Urothelium cell line (cell line): ENCODE results near the gene CCDC83.
"Not testable (repeated sequence)": the region's sequence is repeated elsewhere in the genome, so short reads cannot be mapped to it uniquely, and the experiment has no call there.

Experiments used
- DNase-seq: peaks from one replicate; pipeline ENCODE4 v3.0.0; 2011; ENCODE audit warnings: low spot score, mixed read lengths
- FAIRE-seq: peaks from 2 replicates; lab custom pipeline; 2011; peaks lifted over from hg19 to GRCh38; lab: Jason Lieb, UNC

The CCDC83 gene

DNA sequence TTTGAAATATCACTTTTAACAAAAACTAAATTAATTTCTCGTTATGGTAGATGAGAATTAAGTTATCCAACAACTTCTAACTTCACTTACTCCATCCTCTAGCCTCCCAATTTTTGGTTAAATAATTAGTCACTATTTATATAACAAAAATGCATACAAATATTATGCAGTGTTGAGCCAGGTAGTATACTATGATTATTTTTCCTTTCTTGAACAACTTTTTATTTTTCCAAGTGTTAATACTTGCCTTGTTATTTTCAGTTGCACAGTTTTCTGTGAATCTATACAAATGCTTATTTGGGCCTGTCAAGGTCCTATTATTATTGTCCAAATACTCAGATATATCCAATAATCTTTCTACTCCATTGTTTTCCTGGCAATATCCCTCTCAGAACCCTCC is 19.9 kb upstream of the CCDC83 start:
- FAIRE-seq (no peak), DNase-seq (no peak)

DNA sequence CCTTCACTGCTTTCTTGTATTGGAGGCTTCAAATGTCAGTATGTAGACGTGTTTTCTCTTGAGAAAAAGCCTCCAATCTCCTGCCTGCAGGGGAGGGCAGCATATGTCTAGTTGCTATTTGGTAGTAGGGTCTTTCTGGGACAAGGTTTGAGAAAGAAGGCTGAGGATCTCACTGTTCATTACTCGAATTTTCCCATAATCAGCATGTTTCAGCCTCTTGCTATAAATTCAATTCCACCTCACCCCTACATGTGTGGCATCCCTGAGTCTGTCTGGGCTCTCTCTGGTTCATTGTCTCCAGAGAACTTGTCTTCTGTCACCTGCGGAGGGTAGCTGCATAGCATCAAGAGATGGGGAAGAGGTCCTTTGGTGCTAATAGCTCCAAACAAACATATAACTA is 19.5 kb upstream of the CCDC83 start:
- no peak for DNase-seq
- no peak for FAIRE-seq

DNA sequence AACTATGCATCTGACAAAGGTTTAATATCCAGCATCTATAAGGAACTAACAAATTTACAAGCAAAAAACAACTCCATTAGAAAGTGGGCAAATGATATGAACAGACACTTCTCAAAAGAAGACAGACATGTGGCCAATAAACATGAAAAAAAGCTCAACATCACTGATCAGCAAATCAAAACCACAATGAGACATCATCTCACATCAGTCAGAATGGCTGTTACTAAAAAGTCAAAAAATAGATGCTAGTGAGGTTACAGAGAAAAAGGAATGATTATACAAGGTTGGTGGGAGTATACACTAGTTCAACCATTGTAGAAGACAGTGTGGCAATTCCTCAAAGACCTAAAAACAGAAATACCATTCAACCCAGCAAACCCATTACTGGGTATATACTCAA is 14.3 kb upstream of the CCDC83 start:
- not testable (repeated sequence) for DNase-seq, FAIRE-seq

DNA sequence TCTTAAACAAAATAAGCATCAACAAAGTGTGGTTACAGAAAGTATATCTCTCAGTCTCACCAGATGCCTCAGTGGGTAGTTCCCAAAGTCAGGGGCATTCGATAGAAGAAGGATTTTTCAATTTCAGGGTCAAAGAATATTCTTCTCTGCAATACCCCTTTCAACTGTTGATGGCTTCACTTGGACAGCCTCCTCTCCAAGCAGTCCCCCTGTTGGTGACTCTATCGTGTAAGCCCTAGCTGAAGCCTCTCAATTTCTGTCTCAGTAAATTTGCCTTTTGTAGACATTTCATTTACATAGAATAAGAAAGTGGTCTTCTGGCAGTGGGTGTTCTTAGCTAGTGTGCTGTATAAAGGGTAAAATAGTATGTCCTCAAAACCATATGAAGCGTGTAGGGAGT is 11.3 kb upstream of the CCDC83 start:
- FAIRE-seq, result no peak
- no peak for DNase-seq

DNA sequence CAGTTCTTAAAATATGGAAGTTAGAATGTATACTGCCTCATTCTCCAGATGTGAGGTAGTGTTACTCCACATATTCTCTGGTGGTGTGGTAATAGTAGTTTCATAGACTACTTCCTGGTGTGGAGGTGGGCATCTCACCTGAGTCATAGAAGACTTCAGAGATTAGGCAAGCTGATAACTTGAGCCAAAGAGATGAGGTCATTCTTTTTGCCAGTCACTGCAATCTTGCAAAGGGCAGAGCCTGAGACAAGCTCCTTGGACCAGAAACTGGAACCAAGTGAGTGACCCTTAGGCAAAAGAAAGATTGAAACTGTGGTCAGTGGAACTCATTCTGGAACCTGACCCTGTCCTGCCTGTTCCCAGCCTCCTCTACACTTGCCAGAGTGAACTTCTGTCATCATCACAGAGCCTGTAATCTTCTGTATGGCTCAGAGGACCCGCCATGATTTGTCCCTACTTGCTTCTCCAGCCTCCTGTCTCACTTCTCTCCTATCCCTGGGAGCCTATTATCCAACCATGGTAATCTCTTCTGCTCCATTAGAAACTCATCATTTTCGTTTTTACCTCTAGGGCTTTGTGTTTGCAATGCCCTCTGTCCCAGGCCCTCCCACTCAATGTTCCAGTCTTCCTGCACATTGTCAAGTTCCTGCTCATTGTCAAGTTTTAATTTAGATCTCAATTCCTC is 10.6 kb upstream of the CCDC83 start:
- FAIRE-seq (no peak), DNase-seq (peak; percentile 66)

DNA sequence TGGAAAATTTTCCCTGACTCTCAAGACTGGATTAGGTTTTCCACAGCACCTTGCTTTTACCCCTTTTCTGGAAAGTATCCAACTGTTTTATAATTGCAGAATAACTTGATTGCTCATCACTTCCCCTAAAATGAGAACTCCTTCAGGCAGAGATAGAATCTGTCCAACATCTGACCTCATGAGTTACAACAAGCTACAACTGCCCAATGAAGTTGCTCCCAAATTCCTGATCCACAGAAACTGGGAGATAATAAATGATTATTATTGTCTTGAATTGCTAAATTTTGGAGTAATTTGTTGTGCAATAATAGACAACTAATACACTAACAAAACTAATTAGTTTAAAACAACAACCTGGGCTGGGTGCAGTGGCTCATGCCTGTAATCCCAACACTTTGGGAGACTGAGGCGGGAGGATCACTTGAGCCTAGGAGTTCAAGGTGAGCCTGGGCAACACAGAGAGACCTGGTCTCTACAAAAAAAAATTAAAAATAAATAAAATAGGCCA is 10.0 kb upstream of the CCDC83 start:
- FAIRE-seq, result no peak

DNA sequence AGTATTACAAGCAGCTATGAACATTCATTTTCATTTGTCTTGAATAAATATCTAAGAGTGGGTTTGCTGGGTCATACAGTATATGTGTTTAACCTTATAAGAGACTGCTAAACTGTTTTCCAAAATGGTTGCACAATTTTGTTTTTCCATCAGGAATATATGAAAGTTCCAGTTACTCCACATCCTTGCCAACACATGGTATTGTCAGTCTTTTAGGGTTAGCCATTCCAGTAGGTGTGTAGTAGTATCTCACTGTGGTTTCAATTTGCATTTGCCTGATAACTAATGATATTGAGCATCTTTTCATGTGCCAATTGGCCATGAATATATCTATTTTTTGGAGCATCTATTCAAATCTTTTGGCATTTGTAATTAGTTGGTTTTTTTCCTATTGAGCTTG is 7.7 kb upstream of the CCDC83 start:
- DNase-seq (no peak), FAIRE-seq (no peak)

More for the DNA sequence above, 10.0 kb upstream of the CCDC83 start:
- DNase-seq, result no peak

DNA sequence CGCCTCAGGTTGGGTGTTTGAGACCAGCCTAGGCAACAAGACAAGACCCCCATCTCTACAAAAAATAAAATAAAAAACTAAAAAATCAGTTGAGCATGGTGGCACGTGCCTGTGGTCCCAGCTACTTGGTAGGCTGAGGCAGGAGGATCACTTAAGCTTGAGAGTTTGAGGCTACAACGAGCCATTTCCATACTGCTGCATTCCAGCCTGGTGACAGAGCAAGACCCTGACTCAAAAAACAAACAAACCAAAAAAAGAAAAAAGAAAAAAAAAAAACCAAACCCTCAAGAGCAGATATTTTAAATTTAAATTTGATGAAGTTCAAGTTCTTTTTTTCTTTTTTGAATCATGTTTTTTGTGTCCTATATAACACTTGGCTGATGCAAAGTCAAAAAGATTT is 7.2 kb upstream of the CCDC83 start:
- DNase-seq (no peak), FAIRE-seq (no peak)

DNA sequence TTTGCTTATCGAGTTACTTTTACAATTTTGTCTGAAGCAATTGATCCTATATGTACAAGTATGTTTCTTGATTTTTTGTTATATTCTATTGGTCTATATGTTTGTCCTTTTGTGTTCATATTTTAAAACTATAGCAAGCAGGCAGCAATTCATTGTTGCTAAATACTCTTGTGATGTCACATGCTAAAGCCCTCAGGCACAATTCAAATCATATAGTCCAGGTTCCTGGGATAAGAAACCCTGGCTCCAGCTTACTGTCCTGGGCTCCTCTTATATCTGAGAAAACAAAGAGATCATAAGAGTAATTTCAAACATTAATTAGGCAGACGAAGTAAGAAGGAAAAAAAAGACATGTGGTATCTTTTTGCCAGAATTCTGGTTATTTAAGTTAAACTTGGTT is 6.6 kb upstream of the CCDC83 start:
- FAIRE-seq (no peak), DNase-seq (no peak)

DNA sequence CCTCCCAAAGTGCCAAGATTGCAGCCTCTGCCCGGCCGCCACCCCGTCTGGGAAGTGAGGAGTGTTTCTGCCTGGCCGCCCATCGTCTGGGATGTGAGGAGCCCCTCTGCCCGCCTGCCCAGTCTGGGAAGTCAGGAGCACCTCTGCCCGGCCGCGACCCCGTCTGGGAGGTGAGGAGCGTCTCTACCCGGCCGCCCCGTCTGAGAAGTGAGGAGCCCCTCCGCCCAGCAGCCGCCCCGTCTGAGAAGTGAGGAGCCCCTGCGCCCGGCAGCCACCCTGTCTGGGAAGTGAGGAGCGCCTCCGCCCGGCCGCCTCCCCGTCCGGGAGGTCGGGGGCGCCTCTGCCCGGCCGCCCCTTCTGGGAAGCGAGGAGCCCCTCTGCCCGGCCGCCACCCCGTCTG is 2.4 kb upstream of the CCDC83 start:
- DNase-seq, FAIRE-seq: not testable (repeated sequence)

DNA sequence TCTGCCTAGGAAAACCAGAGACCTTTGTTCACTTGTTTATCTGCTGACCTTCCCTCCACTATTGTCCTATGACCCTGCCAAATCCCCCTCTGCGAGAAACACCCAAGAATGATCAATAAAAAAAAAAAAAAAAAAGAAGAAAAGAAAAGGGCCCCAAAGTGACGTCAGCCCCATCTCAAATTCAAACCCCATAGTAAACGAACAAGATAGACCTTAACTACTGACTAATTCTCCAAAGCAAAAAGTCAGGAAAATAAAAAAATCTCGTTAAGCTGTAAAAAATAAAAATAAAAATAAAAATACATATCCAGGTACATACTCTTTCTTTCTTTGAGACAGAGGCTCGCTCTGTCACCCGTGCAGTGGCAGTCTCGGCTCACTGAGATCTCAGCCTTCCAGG is 1.6 kb upstream of the CCDC83 start:
- FAIRE-seq, DNase-seq: not testable (repeated sequence)

DNA sequence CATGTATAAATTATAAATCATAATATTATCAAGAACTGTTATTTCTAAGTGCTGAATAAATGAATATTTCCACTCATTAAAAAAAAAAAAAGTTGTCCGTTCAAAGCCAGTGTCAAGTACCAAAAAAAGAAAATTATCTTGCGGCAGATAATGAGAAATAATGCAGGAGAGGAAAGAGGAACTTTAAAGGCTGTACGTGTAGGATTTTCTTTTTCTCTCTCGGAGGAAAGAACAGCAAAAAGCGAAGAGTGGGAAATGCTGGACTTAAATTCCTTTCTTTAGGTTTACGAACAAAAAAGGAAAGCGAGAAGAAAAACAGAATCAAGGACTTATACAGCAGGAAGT is 999 bp upstream of the CCDC83 start:
- DNase-seq, result no peak
- no peak for FAIRE-seq

DNA sequence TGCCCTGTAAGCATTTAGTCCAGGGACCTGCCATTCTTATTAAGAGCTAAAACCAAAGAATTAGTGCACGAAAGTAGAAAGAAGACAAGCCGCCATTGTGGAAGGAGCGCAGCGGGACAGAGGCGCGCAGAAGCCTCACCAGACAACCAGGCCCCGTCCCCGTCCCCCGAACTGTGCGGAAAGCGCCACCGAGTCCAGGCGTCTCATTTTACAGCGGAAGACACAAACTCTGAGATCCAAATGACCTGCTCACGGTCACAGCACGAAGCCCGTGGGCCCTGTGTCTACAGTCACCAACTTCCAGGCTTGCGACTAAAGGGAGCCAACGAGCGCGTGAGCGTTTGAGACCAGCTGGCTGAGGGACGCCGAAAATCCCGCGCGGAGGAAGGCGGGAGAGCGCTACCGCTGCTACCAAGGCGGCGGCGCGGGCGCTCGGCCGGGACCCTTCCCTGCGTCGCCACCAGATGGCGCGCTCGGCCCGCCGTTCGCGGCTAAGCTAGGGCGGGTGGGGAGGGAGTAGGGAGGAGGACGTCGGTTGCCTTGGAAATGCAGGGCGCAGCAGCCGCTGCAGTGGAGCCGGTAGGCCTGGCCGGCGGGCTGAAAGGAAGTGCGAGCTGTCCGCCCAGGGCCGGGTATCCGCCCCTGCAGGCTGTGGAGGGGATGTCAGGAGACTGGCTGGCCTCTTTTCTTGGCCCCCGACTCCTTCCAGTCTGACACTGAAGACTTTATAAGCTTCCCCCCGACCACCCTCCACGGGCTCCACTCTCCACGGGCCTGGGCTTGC is 434 bp upstream of the CCDC83 start:
- DNase-seq (peak; percentile 93), FAIRE-seq (peak; percentile 59)

DNA sequence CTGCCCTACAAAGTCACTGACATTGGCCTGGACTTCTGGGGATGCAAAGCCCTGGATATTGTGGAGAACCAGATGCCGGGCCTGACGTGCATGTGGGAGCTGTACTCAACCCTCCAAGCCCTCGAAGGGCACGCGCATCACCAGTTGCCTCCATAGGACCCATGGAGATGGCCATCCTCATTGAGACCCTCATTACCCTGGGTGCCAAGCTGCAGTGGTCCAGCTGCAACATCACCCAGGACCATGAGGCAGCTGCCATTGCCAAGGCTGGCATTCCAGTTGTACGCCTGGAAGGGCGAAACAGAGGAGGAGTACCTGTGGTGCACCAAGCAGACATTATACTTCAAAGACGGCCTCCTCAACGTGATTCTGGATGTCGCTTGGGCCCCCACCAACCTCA is 1.9 kb downstream of the CCDC83 start:
- FAIRE-seq (no peak), DNase-seq (no peak)

DNA sequence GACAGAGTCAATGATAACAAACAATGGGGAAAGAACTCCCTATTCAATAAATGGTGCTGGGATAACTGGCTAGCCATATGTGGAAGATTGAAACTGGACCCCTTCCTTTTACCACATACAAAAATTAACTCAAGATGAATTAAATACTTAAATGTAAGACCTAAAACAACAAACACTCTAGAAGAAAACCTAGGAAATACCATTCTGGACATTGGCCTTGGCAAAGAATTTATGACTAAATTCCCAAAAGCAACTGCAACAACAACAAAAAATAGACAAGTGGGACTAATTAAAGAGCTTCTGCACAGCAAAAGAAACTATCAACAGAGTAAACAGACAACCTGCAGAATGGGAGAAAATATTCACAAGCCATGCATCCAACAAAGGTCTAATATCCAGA is 4.4 kb downstream of the CCDC83 start:
- not testable (repeated sequence) for DNase-seq, FAIRE-seq

DNA sequence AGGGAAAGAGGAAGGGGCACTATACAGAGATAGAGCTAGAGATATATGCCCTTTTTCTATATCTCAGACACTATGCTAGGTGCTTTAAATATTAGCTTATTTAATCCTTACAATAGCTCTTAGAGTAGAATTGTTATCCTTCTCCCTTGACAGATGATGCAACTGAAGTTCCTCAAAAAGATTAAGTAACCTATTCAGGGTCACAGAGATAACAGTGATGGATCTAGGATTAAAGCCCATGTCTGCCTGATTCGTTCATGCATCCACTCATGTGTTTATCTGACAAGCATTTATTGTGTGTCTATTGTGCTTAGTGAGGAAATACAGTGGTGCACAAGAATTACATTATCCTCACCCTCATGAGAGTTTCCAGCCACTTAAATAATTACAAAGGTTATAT is 8.7 kb downstream of the CCDC83 start:
- FAIRE-seq (no peak), DNase-seq (no peak)

DNA sequence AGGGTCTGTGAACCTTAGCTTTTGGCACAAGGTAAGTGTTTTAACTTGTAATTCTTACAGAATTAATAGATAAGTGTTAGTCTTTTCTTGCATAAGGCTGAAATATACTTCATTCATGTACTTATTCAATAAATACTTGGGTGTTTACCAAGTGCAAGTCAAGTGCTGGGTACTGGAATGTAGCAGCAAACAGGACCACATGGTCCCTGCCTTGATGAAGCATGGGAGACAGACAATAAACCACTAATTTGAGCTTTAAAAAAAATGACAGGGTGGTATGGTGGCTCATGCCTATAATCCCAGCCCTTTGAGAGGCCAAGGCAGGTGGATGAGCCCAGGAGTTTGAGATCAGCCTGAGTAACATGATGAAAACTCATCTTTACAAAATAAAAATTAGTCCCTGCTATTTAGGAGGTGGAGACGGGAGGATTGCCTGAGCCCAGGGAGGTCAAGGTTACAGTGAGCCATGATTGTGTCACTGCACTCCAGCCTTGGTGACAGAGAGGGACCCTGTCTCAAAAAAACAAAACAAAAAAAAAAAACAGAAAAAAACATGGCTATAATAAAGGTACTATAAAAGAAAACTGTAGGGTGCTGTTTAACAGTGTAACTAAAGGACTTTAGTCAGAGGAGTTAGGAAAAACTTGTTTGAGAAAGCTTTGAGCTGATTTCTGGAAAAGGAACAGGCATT is 11.1 kb downstream of the CCDC83 start:
- DNase-seq (no peak), FAIRE-seq (no peak)

DNA sequence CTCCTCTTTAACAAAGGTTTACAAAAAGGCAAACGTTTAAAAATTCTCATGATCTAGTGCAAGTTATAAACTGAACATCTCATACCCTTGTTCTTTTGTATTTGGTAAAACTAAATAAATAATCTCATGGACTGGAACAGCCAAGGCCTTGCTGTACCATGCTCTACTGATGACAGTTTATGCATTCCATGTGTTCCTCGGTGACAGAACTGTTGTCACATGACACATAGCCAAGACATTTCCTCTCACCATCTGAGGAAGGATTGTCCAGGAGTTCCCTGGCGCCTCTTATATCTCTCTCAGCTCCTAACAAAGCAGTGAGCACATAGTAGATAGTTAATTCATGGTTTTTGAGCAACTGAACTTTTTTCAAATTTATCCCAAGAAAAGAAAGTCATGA is 12.6 kb downstream of the CCDC83 start:
- FAIRE-seq (no peak), DNase-seq (no peak)

DNA sequence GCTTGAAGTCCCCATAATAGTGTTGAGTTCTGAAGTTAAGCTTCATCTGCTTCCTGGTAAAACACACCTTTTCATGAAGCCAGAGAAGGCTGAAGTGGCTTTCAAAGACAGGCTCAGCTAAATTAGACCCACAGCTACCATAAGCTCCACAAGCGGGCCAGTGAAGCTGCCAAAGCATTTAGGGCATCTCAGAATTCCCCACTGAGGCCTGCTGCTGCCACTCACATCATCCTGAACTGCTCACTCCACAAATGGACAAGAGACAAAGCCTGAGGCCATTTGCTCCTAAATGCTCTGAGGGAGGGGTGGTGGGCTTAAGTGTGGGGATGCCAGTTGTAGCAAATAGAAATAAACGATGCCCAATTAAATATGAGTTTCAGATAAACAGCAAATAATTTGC is 14.6 kb downstream of the CCDC83 start:
- no peak for FAIRE-seq

DNA sequence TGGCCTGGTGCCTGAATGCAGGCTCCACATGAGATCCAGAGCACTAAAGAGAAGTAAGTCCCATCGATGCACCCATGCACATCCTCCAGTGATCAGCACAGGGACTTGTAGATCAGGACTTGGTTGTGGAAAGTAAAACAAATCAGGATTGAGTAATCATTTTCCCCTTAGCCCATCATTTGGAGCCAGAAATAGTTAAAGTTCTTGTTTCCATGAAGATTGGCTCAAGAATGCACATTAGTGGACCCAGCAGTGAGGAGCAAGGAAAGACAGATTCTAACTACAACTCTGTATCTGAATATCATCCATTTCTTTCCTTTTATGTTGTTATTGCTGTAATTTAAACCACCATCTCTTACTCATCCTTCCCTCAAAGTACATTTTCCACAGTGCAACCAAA is 19.1 kb downstream of the CCDC83 start:
- FAIRE-seq, result no peak
- no peak for DNase-seq

More for the DNA sequence above, 14.6 kb downstream of the CCDC83 start:
- DNase-seq, result no peak

DNA sequence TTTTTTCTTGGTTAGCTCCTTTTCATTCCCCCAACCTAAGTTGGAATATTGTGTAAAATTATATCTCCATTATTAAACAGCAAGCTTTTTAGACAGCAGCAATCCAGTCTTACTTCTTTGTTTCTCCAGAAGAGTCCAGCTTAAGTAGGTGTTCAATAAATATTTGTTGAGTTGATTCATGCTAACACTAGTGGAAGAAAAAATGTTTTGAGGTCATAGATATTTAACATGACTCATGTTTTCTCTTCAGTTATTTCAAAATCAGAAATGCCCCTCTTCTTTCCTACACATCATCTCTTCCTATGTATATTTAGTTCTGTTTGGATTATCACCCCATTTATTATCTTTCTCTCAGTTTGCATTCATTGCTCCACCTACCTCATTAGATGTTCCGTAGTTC is 20.3 kb downstream of the CCDC83 start:
- no peak for DNase-seq

DNA sequence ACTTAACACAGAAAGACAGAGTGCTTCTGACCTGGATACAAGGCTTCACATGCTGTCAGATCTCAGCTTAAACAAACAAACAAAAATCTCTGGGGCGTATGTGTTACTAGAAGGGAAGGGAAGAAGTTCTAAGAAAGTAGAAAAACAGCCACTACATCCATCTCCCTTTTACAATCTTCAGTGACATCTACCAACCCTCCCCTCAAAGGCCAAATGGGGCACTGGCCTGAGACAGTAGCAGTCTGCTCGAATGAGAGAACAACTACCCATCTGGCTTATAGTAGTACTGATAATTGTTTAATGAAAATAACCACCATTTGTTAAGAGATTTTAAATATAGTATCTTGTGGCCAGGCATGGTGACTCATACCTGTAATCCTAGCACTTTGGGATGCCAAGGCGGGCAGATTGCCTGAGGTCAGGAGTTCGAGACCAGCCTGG is 29.4 kb downstream of the CCDC83 start:
- no peak for FAIRE-seq
- no peak for DNase-seq

More for the DNA sequence above, 20.3 kb downstream of the CCDC83 start:
- FAIRE-seq, result no peak
